GM21717 (cell line): ENCODE data around the gene ZDHHC8.

Experiments
- ATAC-seq: cut with Tn5 transposase; IDR thresholded peaks from one replicate; pipeline ENCODE4 v1.9.1; 2021; ENCODE audit warnings: mild to moderate bottlenecking, moderate library complexity; ENCODE audit not compliant: unreplicated experiment

The ZDHHC8 gene

GRCh38 chr22:20142711-20143621, 11.4 kb downstream of the ZDHHC8 start:
- ATAC-seq = no peak

- ATAC-seq = no peak
Observed at GRCh38 chr22:20143883-20144665, 12.5 kb downstream of the ZDHHC8 start.

- ATAC-seq = no peak
Observed at GRCh38 chr22:20145206-20145831, 13.7 kb downstream of the ZDHHC8 start.

- no peak for ATAC-seq
Observed at GRCh38 chr22:20145832-20146223, 14.2 kb downstream of the ZDHHC8 start.

GRCh38 chr22:20146777-20147176, 15.2 kb downstream of the ZDHHC8 start:
- ATAC-seq = no peak

GRCh38 chr22:20147237-20147988, 15.8 kb downstream of the ZDHHC8 start:
- no peak for ATAC-seq

GRCh38 chr22:20148414-20148813, 16.8 kb downstream of the ZDHHC8 start:
- no peak for ATAC-seq

- ATAC-seq = no peak
Observed at GRCh38 chr22:20149257-20150250, 17.9 kb downstream of the ZDHHC8 start.

- ATAC-seq = no peak
Observed at GRCh38 chr22:20150381-20151275, 19.0 kb downstream of the ZDHHC8 start, which contains the start of gene CCDC188. Gene CCDC188, minus strand, starts transcription at chr22:20151055. Its CDS starts 69 bp downstream, at chr22:20150986.

GRCh38 chr22:20151276-20151588, 19.6 kb downstream of the ZDHHC8 start:
- ATAC-seq = no peak

GRCh38 chr22:20152464-20152890, 20.9 kb downstream of the ZDHHC8 start:
- ATAC-seq = no peak

- no peak for ATAC-seq
Observed at GRCh38 chr22:20153945-20154344, 22.3 kb downstream of the ZDHHC8 start.

- ATAC-seq = no peak
Observed at GRCh38 chr22:20154602-20155187, 23.1 kb downstream of the ZDHHC8 start.

- no peak for ATAC-seq
Observed at GRCh38 chr22:20155330-20156041, 23.9 kb downstream of the ZDHHC8 start.

GRCh38 chr22:20156042-20156389, 24.4 kb downstream of the ZDHHC8 start:
- ATAC-seq = no peak

GRCh38 chr22:20156611-20157429, 25.2 kb downstream of the ZDHHC8 start:
- ATAC-seq = no peak
